ENCODE data around the gene KIF20A. TPM values are rescaled to one million over a fixed set of nuclear protein-coding genes. Genes with fewer than 3 reads are reported as not detected.
"Not testable (repeated sequence)": the region's sequence is repeated elsewhere in the genome, so short reads cannot be mapped to it uniquely, and the experiment has no call there.

KIF20A gene
- total and polyA plus RNA-seq, 3 donors from 2014 or later: 10.4 to 32.1 (median 13.8) TPM

DNA sequence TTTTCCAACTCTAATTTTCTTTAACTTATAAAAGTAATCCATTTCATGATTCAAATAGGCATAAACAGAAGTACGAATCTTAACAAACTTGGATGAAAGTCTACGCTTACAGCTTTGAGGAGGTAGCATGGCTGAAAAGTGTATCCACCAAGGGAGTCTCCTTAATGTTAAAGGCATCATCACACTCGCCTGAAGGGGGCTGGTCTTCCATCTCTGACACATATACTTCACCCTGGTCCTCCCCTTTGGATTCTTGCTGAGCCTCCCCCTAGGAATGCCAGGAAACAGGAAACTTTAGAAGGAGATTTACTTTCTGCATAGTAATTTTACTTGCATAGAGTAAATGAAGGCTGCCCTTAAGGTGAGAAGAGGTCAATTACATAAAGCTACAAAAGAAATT is 29.4 kb upstream of the KIF20A start:
- intact Hi-C loops (cut with DNase I; ENCODE audit: low total_unique reads): no loop called here
- H3K27me3 ChIP-seq: no peaks in the 10 kb centered on the region
- no peaks in the 10 kb centered on the region for H3K9me3 ChIP-seq
- H3K4me1 ChIP-seq: no peaks in the 10 kb centered on the region
- TF ChIP-seq, protein P1, sequence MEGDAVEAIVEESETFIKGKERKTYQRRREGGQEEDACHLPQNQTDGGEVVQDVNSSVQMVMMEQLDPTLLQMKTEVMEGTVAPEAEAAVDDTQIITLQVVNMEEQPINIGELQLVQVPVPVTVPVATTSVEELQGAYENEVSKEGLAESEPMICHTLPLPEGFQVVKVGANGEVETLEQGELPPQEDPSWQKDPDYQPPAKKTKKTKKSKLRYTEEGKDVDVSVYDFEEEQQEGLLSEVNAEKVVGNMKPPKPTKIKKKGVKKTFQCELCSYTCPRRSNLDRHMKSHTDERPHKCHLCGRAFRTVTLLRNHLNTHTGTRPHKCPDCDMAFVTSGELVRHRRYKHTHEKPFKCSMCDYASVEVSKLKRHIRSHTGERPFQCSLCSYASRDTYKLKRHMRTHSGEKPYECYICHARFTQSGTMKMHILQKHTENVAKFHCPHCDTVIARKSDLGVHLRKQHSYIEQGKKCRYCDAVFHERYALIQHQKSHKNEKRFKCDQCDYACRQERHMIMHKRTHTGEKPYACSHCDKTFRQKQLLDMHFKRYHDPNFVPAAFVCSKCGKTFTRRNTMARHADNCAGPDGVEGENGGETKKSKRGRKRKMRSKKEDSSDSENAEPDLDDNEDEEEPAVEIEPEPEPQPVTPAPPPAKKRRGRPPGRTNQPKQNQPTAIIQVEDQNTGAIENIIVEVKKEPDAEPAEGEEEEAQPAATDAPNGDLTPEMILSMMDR (IDR thresholded peaks at IDR 0.05): no peak
- TF ChIP-seq POLR2A (IDR thresholded peaks at IDR 0.05): no peak
- DNase-seq: no peak
- no peaks in the 10 kb centered on the region for H3K36me3 ChIP-seq (ENCODE audit: low read depth, missing control alignments)
- no peak overlapping the region for H3K27ac ChIP-seq
- H3K4me3 ChIP-seq: no peak overlapping the region
- WGBS, 2 donors: 55 to 57% methylated on average over 3 of the region's 3 CpGs

DNA sequence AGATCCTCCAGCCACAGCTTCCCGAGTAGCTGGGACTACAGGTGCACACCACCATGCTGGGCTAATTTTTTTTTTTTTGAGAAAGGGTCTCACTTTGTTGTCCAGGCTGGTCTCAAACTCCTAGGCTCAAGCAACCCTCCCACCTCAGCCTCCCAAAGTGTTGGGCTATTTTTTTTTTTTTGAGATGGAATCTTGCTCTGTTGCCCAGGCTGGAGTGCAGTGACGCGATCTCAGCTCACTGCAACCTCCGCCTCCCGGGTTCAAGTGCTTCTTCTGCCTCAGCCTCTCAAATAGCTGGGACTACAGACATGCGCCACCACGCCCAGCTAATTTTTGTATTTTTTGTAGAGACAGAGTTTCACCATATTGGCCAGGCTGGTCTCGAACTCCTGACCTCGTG is 22.9 kb upstream of the KIF20A start:
- H3K27ac ChIP-seq; DNase-seq; H3K27me3 ChIP-seq; H3K4me1 ChIP-seq; H3K4me3 ChIP-seq; H3K9me3 ChIP-seq; H3K36me3 ChIP-seq (ENCODE audit: low read depth, missing control alignments); intact Hi-C loops (cut with DNase I; ENCODE audit: low total_unique reads): not testable (repeated sequence)
- WGBS, 2 donors: 98% methylated on average over 9 of the region's 9 CpGs

DNA sequence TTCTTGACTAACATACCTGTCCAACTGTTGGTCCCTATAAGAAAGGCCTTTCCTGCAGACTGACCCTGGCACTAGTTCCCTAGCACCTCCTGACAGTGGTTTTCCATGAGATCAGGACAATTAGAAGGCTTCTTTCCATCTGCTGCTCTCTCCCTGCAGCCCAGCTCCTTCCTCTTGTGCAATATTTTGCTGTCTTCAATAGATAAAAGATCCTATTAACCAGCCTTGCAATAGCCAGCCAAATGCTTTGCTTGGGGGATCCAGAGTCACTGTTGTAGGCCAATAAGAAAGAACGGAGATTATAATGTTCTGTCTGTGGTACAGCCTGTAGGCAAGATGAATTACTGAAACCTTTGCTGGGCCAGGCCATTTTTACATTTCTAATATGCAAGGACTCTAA is 21.3 kb upstream of the KIF20A start:
- no peaks in the 10 kb centered on the region for H3K27me3 ChIP-seq
- intact Hi-C loops (cut with DNase I; ENCODE audit: low total_unique reads): no loop called here
- DNase-seq: no peak
- H3K4me1 ChIP-seq: no peaks in the 10 kb centered on the region
- H3K36me3 ChIP-seq (ENCODE audit: low read depth, missing control alignments): no peaks in the 10 kb centered on the region
- WGBS, 2 donors: 79 to 91% methylated on average over 1 of the region's 1 CpG
- H3K9me3 ChIP-seq: no peaks in the 10 kb centered on the region
- no peak for TF ChIP-seq POLR2A (IDR thresholded peaks at IDR 0.05)
- TF ChIP-seq, protein P1 (IDR thresholded peaks at IDR 0.05): no peak
- no peak overlapping the region for H3K4me3 ChIP-seq
- no peak overlapping the region for H3K27ac ChIP-seq

DNA sequence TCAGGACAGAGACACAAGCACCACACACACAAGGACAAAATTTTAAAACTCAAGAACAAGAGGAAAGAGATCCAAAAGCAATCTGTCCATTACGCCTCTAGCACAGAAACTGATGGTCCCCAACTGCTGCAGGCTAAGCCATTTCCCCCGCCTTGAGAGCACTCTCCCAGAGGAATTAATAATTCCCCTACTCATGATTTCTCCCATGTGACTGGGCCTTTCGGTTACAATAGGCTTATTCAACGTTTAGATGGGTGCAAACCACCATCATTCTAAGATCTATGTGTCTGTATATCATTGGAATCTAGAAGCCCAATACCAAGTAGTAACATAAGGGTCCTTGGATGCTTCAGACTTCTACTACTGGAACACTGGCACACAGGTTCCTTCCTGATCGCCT is 19.2 kb upstream of the KIF20A start:
- Histone ChIP-seq H3K9me3 (no peaks in the 10 kb centered on the region), H3K4me3 (no peak overlapping the region), H3K4me1 (no peaks in the 10 kb centered on the region), H3K27ac (no peak overlapping the region), H3K36me3 (ENCODE audit: low read depth, missing control alignments) (no peaks in the 10 kb centered on the region), H3K27me3 (no peaks in the 10 kb centered on the region)
- WGBS, 2 donors: 84 to 96% methylated on average over 5 of the region's 5 CpGs
- no peak for TF ChIP-seq POLR2A (IDR thresholded peaks at IDR 0.05)
- TF ChIP-seq, protein P1 (IDR thresholded peaks at IDR 0.05): no peak
- no peak for DNase-seq
- intact Hi-C loops (cut with DNase I; ENCODE audit: low total_unique reads): no loop called here

DNA sequence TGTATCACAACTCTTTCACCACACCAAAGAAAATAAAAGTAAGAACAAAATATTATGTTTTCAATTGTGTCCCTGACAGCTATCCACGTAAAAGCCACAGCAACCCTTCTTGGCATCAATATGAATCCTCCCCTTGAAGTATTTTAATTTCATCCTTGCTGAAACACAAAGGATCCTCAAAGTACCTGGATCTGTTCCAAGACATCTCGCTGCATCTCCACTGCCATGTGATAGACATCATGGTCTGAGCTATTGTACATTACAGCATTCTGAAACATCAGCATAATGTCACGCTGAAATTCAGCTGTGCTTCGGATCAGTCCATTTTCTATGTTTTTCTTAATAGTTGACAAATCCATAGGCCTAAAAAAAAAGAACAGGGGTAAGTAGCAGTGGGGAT is 18.2 kb upstream of the KIF20A start:
- WGBS, 2 donors: 89% methylated on average over 4 of the region's 4 CpGs
- no peaks in the 10 kb centered on the region for H3K36me3 ChIP-seq (ENCODE audit: low read depth, missing control alignments)
- no peak overlapping the region for H3K4me3 ChIP-seq

More for the DNA sequence above, 18.2 kb upstream of the KIF20A start:
- intact Hi-C loops (cut with DNase I; ENCODE audit: low total_unique reads): no loop called here
- H3K27ac ChIP-seq: no peak overlapping the region
- no peaks in the 10 kb centered on the region for H3K9me3 ChIP-seq
- no peak for DNase-seq
- H3K4me1 ChIP-seq: no peaks in the 10 kb centered on the region
- no peak for TF ChIP-seq POLR2A (IDR thresholded peaks at IDR 0.05)
- TF ChIP-seq, protein P1 (IDR thresholded peaks at IDR 0.05): no peak
- no peaks in the 10 kb centered on the region for H3K27me3 ChIP-seq
